ENCODE measurements around the gene LPP. TPM values are rescaled to one million over a fixed set of nuclear protein-coding genes. Genes with fewer than 3 reads are reported as not detected.
"Not testable (repeated sequence)": the region's sequence is repeated elsewhere in the genome, so short reads cannot be mapped to it uniquely, and the experiment has no call there.

LPP gene
- polyA plus RNA-seq, 1 experiment, result 76.3 TPM

DNA sequence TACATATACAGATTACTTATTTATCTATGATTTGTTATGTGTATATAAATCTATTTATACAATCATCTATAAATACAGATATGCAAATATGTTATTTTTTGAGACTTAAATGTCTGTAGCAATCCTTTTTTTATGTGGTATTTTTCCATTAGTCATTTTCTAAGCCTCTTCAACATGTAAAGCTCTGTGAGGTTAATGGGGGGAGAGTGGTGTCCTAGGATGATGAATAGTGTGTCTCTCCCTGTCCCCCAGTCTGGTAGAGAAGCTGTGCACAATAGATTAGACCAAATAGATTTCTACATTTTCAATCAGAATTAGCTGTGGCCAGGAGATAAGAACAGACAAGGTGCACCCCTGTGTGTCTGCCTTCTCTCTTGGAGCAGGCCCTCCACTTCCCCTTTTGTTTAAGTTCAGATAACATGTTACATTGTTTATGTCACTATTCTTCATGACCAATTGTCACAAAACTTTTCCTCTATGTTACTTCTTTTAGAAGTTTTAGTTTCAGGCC, 453.9 kb downstream of the LPP start:
- H3K27me3 ChIP-seq (ENCODE audit: control insufficient read depth, insufficient read depth, low read length), result no peaks in the 10 kb centered on the region
- TF ChIP-seq, protein P1, sequence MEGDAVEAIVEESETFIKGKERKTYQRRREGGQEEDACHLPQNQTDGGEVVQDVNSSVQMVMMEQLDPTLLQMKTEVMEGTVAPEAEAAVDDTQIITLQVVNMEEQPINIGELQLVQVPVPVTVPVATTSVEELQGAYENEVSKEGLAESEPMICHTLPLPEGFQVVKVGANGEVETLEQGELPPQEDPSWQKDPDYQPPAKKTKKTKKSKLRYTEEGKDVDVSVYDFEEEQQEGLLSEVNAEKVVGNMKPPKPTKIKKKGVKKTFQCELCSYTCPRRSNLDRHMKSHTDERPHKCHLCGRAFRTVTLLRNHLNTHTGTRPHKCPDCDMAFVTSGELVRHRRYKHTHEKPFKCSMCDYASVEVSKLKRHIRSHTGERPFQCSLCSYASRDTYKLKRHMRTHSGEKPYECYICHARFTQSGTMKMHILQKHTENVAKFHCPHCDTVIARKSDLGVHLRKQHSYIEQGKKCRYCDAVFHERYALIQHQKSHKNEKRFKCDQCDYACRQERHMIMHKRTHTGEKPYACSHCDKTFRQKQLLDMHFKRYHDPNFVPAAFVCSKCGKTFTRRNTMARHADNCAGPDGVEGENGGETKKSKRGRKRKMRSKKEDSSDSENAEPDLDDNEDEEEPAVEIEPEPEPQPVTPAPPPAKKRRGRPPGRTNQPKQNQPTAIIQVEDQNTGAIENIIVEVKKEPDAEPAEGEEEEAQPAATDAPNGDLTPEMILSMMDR (IDR thresholded peaks at IDR 0.05; ENCODE audit: low read depth, low read length), result no peak
- no peaks in the 10 kb centered on the region; the same call in 1 of the 2 replicates for H3K9me3 ChIP-seq (ENCODE audit: control insufficient read depth, insufficient read depth, low read length)
- ChIA-PET CTCF (interaction anchor here (0.8 kb wide), 1 partner anchor 11 kb away, joined by 5 read pairs; no protein-coding TSS in a partner anchor), POLR2A (no interaction called here)
- no peak for DNase-seq (ENCODE audit: low read depth, low spot score)
- no peak overlapping the region for H3K27ac ChIP-seq (ENCODE audit: low read depth, low read length)
- H3K4me3 ChIP-seq (ENCODE audit: low read depth, low read length), result no peak overlapping the region

DNA sequence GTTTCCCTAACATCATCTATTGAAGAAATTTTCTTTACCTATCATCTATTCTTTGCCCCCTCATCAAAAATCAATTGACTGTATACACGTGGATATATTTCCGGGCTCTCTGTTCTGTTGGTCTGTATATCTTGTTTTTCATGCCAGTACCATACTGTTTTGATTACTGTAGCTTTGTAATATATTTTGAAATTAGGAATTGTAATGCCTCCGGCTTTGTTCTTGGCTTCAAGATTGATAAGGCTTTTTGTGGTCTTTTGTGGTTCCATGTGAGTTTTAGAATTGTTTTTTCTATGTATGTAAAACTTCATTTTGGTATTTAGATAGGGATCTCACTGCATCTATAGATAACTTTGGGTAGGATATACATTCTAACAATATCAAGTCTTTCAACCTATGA, 454.4 kb downstream of the LPP start:
- ChIA-PET POLR2A (no interaction called here), CTCF (interaction anchor here (0.8 kb wide), 1 partner anchor 12 kb away, joined by 5 read pairs; no protein-coding TSS in a partner anchor)
- DNase-seq (ENCODE audit: low read depth, low spot score), result no peak
- no peak overlapping the region for H3K4me3 ChIP-seq (ENCODE audit: low read depth, low read length)
- no peaks in the 10 kb centered on the region; the same call in 1 of the 2 replicates for H3K9me3 ChIP-seq (ENCODE audit: control insufficient read depth, insufficient read depth, low read length)
- no peak overlapping the region for H3K27ac ChIP-seq (ENCODE audit: low read depth, low read length)
- TF ChIP-seq, protein P1 (IDR thresholded peaks at IDR 0.05; ENCODE audit: low read depth, low read length), result no peak
- no peaks in the 10 kb centered on the region for H3K27me3 ChIP-seq (ENCODE audit: control insufficient read depth, insufficient read depth, low read length)

DNA sequence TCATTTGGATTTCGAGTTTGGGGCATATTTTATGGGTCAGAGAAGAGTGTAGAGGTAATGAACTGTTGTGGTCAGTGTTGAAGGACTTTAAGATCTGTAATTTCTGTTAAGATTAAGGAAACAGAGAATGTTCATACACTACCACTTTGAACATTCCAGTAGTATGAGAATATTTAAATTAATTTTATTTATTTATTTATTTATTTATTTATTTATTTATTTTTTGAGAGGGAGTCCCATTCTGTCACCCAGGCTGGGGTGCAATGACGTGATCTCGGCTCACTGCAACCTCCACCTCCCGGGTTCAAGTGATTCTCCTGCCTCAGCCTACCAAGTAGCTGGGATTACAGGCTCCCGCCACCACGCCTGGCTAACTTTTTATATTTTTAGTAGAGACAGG, 459.8 kb downstream of the LPP start:
- CTCF ChIA-PET, result interaction anchor here (1.0 kb wide), 1 partner anchor 873 kb away, joined by 3 read pairs; no protein-coding TSS in a partner anchor
- H3K27ac ChIP-seq (ENCODE audit: low read depth, low read length); H3K4me3 ChIP-seq (ENCODE audit: low read depth, low read length); POLR2A ChIA-PET; DNase-seq (ENCODE audit: low read depth, low spot score); H3K9me3 ChIP-seq (ENCODE audit: control insufficient read depth, insufficient read depth, low read length); H3K27me3 ChIP-seq (ENCODE audit: control insufficient read depth, insufficient read depth, low read length): not testable (repeated sequence)

DNA sequence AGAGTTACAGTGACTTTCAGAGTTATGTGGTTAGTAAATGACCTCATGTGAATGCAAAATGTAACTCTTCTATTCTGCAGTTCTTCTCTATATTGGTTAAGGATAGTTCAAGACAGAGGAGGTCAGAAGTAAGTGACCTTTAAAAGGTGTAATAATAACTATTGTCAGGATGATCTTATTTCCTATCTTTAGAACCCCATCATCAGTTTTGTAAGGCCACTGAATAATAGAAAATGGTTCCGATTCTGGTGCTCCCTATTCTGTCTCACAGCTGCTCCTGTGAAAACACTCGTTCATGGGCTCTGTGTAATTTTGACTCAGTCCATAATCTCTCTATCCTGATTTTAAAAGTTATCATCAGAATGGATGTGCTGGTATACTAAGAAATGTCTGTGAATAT, 463.3 kb downstream of the LPP start:
- ChIA-PET POLR2A (no interaction called here), CTCF (interaction anchor here (1.4 kb wide), 1 partner anchor 338 kb away, joined by 3 read pairs; no protein-coding TSS in a partner anchor)
- Histone ChIP-seq H3K4me3 (ENCODE audit: low read depth, low read length) (no peak overlapping the region), H3K9me3 (ENCODE audit: control insufficient read depth, insufficient read depth, low read length) (no peaks in the 10 kb centered on the region), H3K27ac (ENCODE audit: low read depth, low read length) (no peak overlapping the region), H3K27me3 (ENCODE audit: control insufficient read depth, insufficient read depth, low read length) (no peaks in the 10 kb centered on the region)
- TF ChIP-seq, protein P1 (IDR thresholded peaks at IDR 0.05; ENCODE audit: low read depth, low read length), result no peak
- DNase-seq (ENCODE audit: low read depth, low spot score), result no peak

DNA sequence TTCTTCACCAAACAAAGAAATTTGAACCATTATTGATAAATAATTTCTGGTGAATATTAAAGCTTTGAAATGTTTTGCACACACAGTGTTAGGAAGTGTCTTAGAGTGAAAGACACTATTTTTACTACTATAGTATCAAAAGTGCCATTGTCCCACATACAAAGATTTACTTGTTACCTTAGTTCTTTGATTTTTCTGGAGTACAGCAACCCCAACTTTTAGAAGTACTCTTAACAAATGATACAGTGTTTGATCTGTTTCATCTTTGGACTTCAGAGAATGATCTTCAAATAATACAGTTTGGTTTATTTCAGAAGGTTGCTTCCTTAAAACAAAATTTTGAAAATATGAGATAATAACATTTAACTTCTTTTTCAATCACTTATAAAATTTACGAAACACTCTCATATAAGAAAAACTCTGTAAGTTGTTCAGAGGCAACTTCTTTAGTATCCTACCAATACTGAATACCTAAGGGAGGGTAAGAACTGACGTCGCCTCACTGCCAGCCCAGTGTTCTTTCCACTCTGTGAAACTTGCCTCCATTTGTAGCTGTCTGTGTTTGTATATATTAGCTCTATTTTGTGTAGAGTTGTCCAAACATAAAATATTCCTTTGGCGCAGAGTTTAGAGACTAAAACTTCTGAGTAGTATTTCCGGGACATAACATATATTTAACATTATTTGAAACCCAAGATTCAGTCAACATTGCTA, 464.2 kb downstream of the LPP start:
- Histone ChIP-seq H3K27me3 (ENCODE audit: control insufficient read depth, insufficient read depth, low read length) (no peaks in the 10 kb centered on the region), H3K4me3 (ENCODE audit: low read depth, low read length) (no peak overlapping the region), H3K27ac (ENCODE audit: low read depth, low read length) (no peak overlapping the region), H3K9me3 (ENCODE audit: control insufficient read depth, insufficient read depth, low read length) (no peaks in the 10 kb centered on the region)
- TF ChIP-seq, protein P1 (IDR thresholded peaks at IDR 0.05; ENCODE audit: low read depth, low read length), result no peak
- no peak for DNase-seq (ENCODE audit: low read depth, low spot score)
- POLR2A ChIA-PET, result no interaction called here
- CTCF ChIA-PET, result interaction anchor here (1.4 kb wide), 1 partner anchor 337 kb away, joined by 3 read pairs; no protein-coding TSS in a partner anchor
